Body of pancreas (tissue), 4 donors: ENCODE data around the gene ATP13A3. TPM values are rescaled to one million over a fixed set of nuclear protein-coding genes. Genes with fewer than 3 reads are reported as not detected.
A peak's percentile ranks its signal among the peaks of the same experiment; 100 is the strongest.

Experiments used
- ATAC-seq: fragments of 150-250 bp; one replicate; pipeline ENCODE4 v1.9.1; 2016
- DNase-seq, 4 donors: peaks; one replicate each; pipeline ENCODE4 v3.0.0-alpha.2; 2019
- H3K27ac ChIP-seq, 4 donors: fragments of 200-600 bp; sonication (generic); 1 replicate in 3 of 4; 2 replicates in 1 of 4; pipeline versions ENCODE4 v1.5.1 to v1.6.1; 2016 to 2019; ENCODE audit warnings: mild to moderate bottlenecking in 1 of 4, mixed read lengths in 1 of 4, moderate library complexity in 1 of 4
- H3K27me3 ChIP-seq, 2 donors: fragments of 200-600 bp; sonication (generic); one replicate each; pipeline ENCODE4 v1.6.0; 2016; ENCODE audit warnings: mild to moderate bottlenecking in 1 of 2
- H3K36me3 ChIP-seq, 2 donors: fragments of 200-600 bp; sonication (generic); replicated peaks in 1 of 2; 2 replicates each; pipeline ENCODE4 v1.5.1; 2016; ENCODE audit warnings: low read depth in 2 of 2; ENCODE audit not compliant: insufficient read depth in 1 of 2
- H3K4me1 ChIP-seq: fragments of 200-600 bp; sonication (generic); one replicate; pipeline ENCODE4 v1.6.0; 2016
- H3K4me3 ChIP-seq, 2 donors: fragments of 200-600 bp; sonication (generic); 1 replicate in 1 of 2; 2 replicates in 1 of 2; pipeline ENCODE4 v1.5.1; 2016 to 2019
- H3K9me3 ChIP-seq, 3 donors: fragments of 200-600 bp; sonication (generic); 1 replicate in 2 of 3; 2 replicates in 1 of 3; pipeline ENCODE4 v1.5.1; 2016
- POLR2A ChIP-seq, 3 donors: fragments of 450-650 bp; IDR thresholded peaks; one replicate each; pipeline ENCODE4 v1.6.1; 2016; ENCODE audit warnings: antibody characterized with exemption in 3 of 3, mild to moderate bottlenecking in 2 of 3
- WGBS, 2 donors: methylation state at CpG; one replicate each; pipeline ENCODE4 v1.1.5; 2017; 5-methylcytosine and 5-hydroxymethylcytosine counted together
- intact Hi-C: fragments of 100-400 bp; cut with DNase I; formaldehyde crosslinking; loops from one replicate; pipeline ENCODE4 v1.15.1; 2023
- total RNA-seq, 2 donors: library from RNA; depleted of rRNA; stranded (reverse); fragments of >200 nt; gene quantifications; one replicate each; pipeline ENCODE4 v1.1.0, GENCODE V29; 2016
- TF ChIP-seq, protein P1 (sequence below), 7 experiments: fragments of 450-650 bp in 4 of 7; fragments of 200-600 bp in 3 of 7; sonication (generic) in 3 of 7; IDR thresholded peaks; one replicate each; pipeline ENCODE4 v1.5.1; 2016 to 2019; ENCODE audit warnings: antibody characterized with exemption in 7 of 7

Gene ATP13A3
- total RNA-seq, 2 donors from 2014 or later, result 35.6 to 56.0 TPM

- H3K4me1 ChIP-seq, result peaks cover 6% of the 10 kb centered on the region
- intact Hi-C loops, result no loop called here
- H3K27me3 ChIP-seq, result peaks cover 0 to 4% of the 10 kb centered on the region in 2 donors
- TF ChIP-seq, protein P1, sequence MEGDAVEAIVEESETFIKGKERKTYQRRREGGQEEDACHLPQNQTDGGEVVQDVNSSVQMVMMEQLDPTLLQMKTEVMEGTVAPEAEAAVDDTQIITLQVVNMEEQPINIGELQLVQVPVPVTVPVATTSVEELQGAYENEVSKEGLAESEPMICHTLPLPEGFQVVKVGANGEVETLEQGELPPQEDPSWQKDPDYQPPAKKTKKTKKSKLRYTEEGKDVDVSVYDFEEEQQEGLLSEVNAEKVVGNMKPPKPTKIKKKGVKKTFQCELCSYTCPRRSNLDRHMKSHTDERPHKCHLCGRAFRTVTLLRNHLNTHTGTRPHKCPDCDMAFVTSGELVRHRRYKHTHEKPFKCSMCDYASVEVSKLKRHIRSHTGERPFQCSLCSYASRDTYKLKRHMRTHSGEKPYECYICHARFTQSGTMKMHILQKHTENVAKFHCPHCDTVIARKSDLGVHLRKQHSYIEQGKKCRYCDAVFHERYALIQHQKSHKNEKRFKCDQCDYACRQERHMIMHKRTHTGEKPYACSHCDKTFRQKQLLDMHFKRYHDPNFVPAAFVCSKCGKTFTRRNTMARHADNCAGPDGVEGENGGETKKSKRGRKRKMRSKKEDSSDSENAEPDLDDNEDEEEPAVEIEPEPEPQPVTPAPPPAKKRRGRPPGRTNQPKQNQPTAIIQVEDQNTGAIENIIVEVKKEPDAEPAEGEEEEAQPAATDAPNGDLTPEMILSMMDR (IDR thresholded peaks at IDR 0.05), result no peak
- no peak for TF ChIP-seq POLR2A (IDR thresholded peaks at IDR 0.05)
- DNase-seq (peak in 1 of 4 donors; percentile 7), ATAC-seq (no peak)
- WGBS, 2 donors, result 74 to 87% methylated on average over 14 of the region's 14 CpGs
- no peak overlapping the region for H3K4me3 ChIP-seq
- no peak overlapping the region for H3K27ac ChIP-seq
- H3K36me3 ChIP-seq, result no peaks in the 10 kb centered on the region
- H3K9me3 ChIP-seq, result no peaks in the 10 kb centered on the region
These were observed 103.4 kb downstream of the ATP13A3 start for GRCh38 chr3:194383276-194383940.

DNA sequence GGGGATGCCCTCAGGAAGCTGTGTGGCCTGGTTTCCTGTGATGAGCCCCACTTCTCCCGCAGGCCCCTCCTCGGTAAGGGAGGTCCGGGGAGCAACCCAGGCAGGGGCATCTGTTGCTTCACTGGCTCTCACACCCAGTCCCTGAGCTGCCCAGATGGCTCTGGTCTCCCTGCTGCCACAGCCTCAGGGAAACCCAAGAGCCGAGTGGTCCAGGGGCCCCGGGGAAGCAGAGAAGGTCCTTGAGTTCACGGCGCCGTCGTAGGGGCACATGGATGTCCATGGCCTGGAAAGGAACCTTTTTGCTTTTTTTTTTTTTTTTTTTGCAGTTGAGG lies 103.9 kb downstream of the ATP13A3 start:
- no peaks in the 10 kb centered on the region for H3K36me3 ChIP-seq
- H3K27ac ChIP-seq, result no peak overlapping the region
- H3K4me3 ChIP-seq, result no peak overlapping the region
- H3K9me3 ChIP-seq, result no peaks in the 10 kb centered on the region
- intact Hi-C loops, result no loop called here
- DNase-seq (peak in 1 of 4 donors; percentile 5), ATAC-seq (no peak)
- WGBS, 2 donors, result 68 to 75% methylated on average over 9 of the region's 9 CpGs
- peaks cover 0 to 4% of the 10 kb centered on the region in 2 donors for H3K27me3 ChIP-seq
- H3K4me1 ChIP-seq, result peaks cover 6% of the 10 kb centered on the region
- no peak for TF ChIP-seq POLR2A (IDR thresholded peaks at IDR 0.05)
- TF ChIP-seq, protein P1 (IDR thresholded peaks at IDR 0.05), result no peak

DNA sequence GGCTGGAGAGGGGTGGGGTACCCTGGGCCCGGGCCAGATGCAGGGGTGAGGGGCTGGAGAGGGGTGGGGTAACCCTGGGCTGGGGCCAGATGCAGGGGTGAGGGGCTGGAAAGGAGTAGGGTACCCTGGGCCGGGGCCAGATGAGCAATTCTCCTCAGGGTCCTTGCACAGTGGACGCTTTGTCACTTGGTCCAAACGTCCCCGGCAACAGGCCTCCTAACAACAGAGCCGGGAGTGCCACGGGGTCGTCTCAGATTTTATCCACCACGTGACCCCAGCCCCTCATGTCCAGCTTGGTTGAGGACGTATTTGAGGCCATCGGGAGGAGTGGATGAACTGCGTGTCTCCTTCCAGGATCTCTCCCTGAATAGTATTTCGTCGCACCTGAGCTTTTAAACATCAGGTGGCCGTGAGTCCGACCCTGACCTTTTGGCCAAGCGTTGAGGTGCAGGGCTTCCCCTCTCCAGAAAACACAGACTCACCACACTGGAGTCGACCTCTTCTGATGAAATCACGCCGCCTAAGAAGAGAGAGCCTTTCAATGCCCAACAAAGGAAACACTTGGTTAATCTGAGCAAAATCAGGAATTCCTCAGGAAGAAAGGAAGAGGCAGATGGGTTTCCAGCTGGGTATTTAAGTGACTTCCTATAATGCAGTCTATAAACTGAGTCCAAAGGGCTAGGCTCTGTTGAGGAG lies 104.5 kb downstream of the ATP13A3 start:
- no peaks in the 10 kb centered on the region for H3K9me3 ChIP-seq
- peaks cover 0 to 4% of the 10 kb centered on the region in 2 donors for H3K27me3 ChIP-seq
- peaks cover 6% of the 10 kb centered on the region for H3K4me1 ChIP-seq
- DNase-seq (peak in 1 of 4 donors; percentile 8), ATAC-seq (no peak)
- TF ChIP-seq POLR2A (IDR thresholded peaks at IDR 0.05), result no peak
- TF ChIP-seq, protein P1 (IDR thresholded peaks at IDR 0.05), result no peak
- intact Hi-C loops, result no loop called here
- 66 to 80% methylated on average over 18 to 19 of the region's 20 CpGs for WGBS, 2 donors
- no peaks in the 10 kb centered on the region for H3K36me3 ChIP-seq
- no peak overlapping the region for H3K27ac ChIP-seq
- H3K4me3 ChIP-seq, result no peak overlapping the region

- H3K36me3 ChIP-seq, result no peaks in the 10 kb centered on the region
- DNase-seq (peak in 2 of 4 donors; percentile 16 to 37), ATAC-seq (peak; percentile 24)
- peaks cover 0 to 4% of the 10 kb centered on the region in 2 donors for H3K27me3 ChIP-seq
- H3K9me3 ChIP-seq, result no peaks in the 10 kb centered on the region
- no peak for TF ChIP-seq POLR2A (IDR thresholded peaks at IDR 0.05)
- TF ChIP-seq, protein P1 (IDR thresholded peaks at IDR 0.05), result no peak
- intact Hi-C loops, result no loop called here
- peaks cover 6% of the 10 kb centered on the region for H3K4me1 ChIP-seq
- no peak overlapping the region for H3K4me3 ChIP-seq
- 20 to 24% methylated on average over 14 to 17 of the region's 17 CpGs for WGBS, 2 donors
- H3K27ac ChIP-seq, result no peak overlapping the region
These were observed 105.3 kb downstream of the ATP13A3 start for GRCh38 chr3:194381460-194381875.
